ENCODE results near the gene TBC1D22A. TPM values are rescaled to one million over a fixed set of nuclear protein-coding genes. Genes with fewer than 3 reads are reported as not detected.

TBC1D22A gene
- total and polyA plus RNA-seq, 10 of the 15 experiments (the other 5 are each of a cell fraction or from before 2014, with no cell fraction given) = 0.63 to 44.7 (median 27.4) TPM

GRCh38 chr22:46934172-46934745, 171.8 kb downstream of the TBC1D22A start:
- ChIA-PET SMC1A (ENCODE audit: uncharacterized antibody, unreplicated experiment) (no interaction called here), POLR2A (no interaction called here)
- intact Hi-C loops (cut with micrococcal nuclease; ENCODE audit: unreplicated experiment) = no loop called here

GRCh38 chr22:46934746-46935491, 172.5 kb downstream of the TBC1D22A start:
- FAIRE-seq = no peak
- Histone ChIP-seq H2AFZ (ENCODE audit: control insufficient read depth, low read depth, low read length) (no peak overlapping the region), H3K4me3 (no peak overlapping the region), H4K20me1 (ENCODE audit: control insufficient read depth, insufficient read depth) (no peaks in the 10 kb centered on the region), H3K4me1 (ENCODE audit: control insufficient read depth, insufficient read depth, low read length) (peaks cover 27% of the 10 kb centered on the region), H3K27ac (ENCODE audit: control insufficient read depth, insufficient read depth) (peak overlapping the region; percentile 42), H3K4me2 (ENCODE audit: control insufficient read depth, insufficient read depth) (no peak overlapping the region), H3K27me3 (replicated peaks in 1 of 2; ENCODE audit: control insufficient read depth in 2 of 2, insufficient read depth in 2 of 2, low read length in 1 of 2) (no peaks in the 10 kb centered on the region), H3K9me3 (replicated peaks; ENCODE audit: control insufficient read depth, insufficient read depth, low read length) (no peaks in the 10 kb centered on the region), H3K36me3 (ENCODE audit: control insufficient read depth in 2 of 2, insufficient read depth in 2 of 2, low read length in 1 of 2) (peaks cover 3 to 32% of the 10 kb centered on the region in 2 experiments; a peak in 3 of 4 replicates), H3K9ac (ENCODE audit: control insufficient read depth, insufficient read depth, low read length) (no peak overlapping the region), H3K79me2 (ENCODE audit: control insufficient read depth, insufficient read depth, low read length) (peaks cover 2% of the 10 kb centered on the region; the same call in 1 of the 2 replicates)
- SMC1A ChIA-PET (ENCODE audit: uncharacterized antibody, unreplicated experiment) = interaction anchor here (0.7 kb wide), 1 partner anchor 13 kb away, joined by 3 read pairs; no protein-coding TSS in a partner anchor
- intact Hi-C loops (cut with micrococcal nuclease; ENCODE audit: unreplicated experiment) = no loop called here
- ATAC-seq = peak; percentile 95
- POLR2A ChIA-PET = no interaction called here
- DNase-seq (ENCODE audit: low read depth, low spot score) = peak; percentile 17
- CTCF ChIA-PET = interaction anchor here (0.8 kb wide), 1 partner anchor 10 kb away, joined by 3 read pairs; no protein-coding TSS in a partner anchor
- RAD21 ChIA-PET (ENCODE audit: unreplicated experiment) = no interaction called here
- 77% methylated on average over 14 of the region's 14 CpGs for WGBS (ENCODE audit: insufficient coverage, insufficient replicate concordance, low lambda C conversion rate, missing lambda C conversion rate)
- in situ Hi-C loops (cut with MboI) = no loop called here
- BruUV-seq (replicated peaks) = no TSS peak
- TF ChIP-seq EGR1 (IDR thresholded peaks at IDR 0.05; ENCODE audit: borderline replicate concordance in 1 of 2, low read depth in 2 of 2, low read length in 2 of 2) (0 out of 3 replicates have a peak, but pooled peaks of 1 of the 2 experiments have one; percentile 14), RAD21 (IDR thresholded peaks at IDR 0.05; ENCODE audit: insufficient read depth, low read depth, low read length) (peak; percentile 15; the same call in 1 of the 2 replicates), TARDBP (IDR thresholded peaks at IDR 0.05; ENCODE audit: borderline replicate concordance) (no peak), POU2F2 (IDR thresholded peaks at IDR 0.05; ENCODE audit: borderline replicate concordance, low read depth, low read length) (no peak), RAD51 (IDR thresholded peaks at IDR 0.05) (no peak)
- TF ChIP-seq, protein P1, sequence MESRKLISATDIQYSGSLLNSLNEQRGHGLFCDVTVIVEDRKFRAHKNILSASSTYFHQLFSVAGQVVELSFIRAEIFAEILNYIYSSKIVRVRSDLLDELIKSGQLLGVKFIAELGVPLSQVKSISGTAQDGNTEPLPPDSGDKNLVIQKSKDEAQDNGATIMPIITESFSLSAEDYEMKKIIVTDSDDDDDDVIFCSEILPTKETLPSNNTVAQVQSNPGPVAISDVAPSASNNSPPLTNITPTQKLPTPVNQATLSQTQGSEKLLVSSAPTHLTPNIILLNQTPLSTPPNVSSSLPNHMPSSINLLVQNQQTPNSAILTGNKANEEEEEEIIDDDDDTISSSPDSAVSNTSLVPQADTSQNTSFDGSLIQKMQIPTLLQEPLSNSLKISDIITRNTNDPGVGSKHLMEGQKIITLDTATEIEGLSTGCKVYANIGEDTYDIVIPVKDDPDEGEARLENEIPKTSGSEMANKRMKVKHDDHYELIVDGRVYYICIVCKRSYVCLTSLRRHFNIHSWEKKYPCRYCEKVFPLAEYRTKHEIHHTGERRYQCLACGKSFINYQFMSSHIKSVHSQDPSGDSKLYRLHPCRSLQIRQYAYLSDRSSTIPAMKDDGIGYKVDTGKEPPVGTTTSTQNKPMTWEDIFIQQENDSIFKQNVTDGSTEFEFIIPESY (IDR thresholded peaks at IDR 0.05) = no peak
- TF ChIP-seq, protein P2, sequence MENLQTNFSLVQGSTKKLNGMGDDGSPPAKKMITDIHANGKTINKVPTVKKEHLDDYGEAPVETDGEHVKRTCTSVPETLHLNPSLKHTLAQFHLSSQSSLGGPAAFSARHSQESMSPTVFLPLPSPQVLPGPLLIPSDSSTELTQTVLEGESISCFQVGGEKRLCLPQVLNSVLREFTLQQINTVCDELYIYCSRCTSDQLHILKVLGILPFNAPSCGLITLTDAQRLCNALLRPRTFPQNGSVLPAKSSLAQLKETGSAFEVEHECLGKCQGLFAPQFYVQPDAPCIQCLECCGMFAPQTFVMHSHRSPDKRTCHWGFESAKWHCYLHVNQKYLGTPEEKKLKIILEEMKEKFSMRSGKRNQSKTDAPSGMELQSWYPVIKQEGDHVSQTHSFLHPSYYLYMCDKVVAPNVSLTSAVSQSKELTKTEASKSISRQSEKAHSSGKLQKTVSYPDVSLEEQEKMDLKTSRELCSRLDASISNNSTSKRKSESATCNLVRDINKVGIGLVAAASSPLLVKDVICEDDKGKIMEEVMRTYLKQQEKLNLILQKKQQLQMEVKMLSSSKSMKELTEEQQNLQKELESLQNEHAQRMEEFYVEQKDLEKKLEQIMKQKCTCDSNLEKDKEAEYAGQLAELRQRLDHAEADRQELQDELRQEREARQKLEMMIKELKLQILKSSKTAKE (IDR thresholded peaks at IDR 0.05; ENCODE audit: low read depth, poor library complexity, severe bottlenecking) = no peak
- TF ChIP-seq, protein P3, sequence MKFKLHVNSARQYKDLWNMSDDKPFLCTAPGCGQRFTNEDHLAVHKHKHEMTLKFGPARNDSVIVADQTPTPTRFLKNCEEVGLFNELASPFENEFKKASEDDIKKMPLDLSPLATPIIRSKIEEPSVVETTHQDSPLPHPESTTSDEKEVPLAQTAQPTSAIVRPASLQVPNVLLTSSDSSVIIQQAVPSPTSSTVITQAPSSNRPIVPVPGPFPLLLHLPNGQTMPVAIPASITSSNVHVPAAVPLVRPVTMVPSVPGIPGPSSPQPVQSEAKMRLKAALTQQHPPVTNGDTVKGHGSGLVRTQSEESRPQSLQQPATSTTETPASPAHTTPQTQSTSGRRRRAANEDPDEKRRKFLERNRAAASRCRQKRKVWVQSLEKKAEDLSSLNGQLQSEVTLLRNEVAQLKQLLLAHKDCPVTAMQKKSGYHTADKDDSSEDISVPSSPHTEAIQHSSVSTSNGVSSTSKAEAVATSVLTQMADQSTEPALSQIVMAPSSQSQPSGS (IDR thresholded peaks at IDR 0.05; ENCODE audit: low read length) = no peak; the same call in 1 of the 2 replicates

More at GRCh38 chr22:46934172-46934745, 171.8 kb downstream of the TBC1D22A start:
- ChIA-PET RAD21 (ENCODE audit: unreplicated experiment) (no interaction called here), CTCF (interaction anchor here (0.8 kb wide), 1 partner anchor 10 kb away, joined by 3 read pairs; no protein-coding TSS in a partner anchor)
- BruUV-seq (replicated peaks) = no TSS peak
- no peak overlapping the region for H3K9ac ChIP-seq (ENCODE audit: control insufficient read depth, insufficient read depth, low read length)
- H3K79me2 ChIP-seq (ENCODE audit: control insufficient read depth, insufficient read depth, low read length) = peaks cover 2% of the 10 kb centered on the region; the same call in 1 of the 2 replicates
- in situ Hi-C loops (cut with MboI) = no loop called here
- H3K36me3 ChIP-seq (ENCODE audit: control insufficient read depth in 2 of 2, insufficient read depth in 2 of 2, low read length in 1 of 2) = peaks cover 5 to 32% of the 10 kb centered on the region in 2 experiments
- no peak for DNase-seq (ENCODE audit: low read depth, low spot score)
- H2AFZ ChIP-seq (ENCODE audit: control insufficient read depth, low read depth, low read length) = no peak overlapping the region
- H3K9me3 ChIP-seq (replicated peaks; ENCODE audit: control insufficient read depth, insufficient read depth, low read length) = no peaks in the 10 kb centered on the region
- H4K20me1 ChIP-seq (ENCODE audit: control insufficient read depth, insufficient read depth) = no peaks in the 10 kb centered on the region
- FAIRE-seq = no peak
- 97% methylated on average over 14 of the region's 14 CpGs for WGBS (ENCODE audit: insufficient coverage, insufficient replicate concordance, low lambda C conversion rate, missing lambda C conversion rate)
- H3K27ac ChIP-seq (ENCODE audit: control insufficient read depth, insufficient read depth) = peak overlapping the region; percentile 42
- TF ChIP-seq BRCA1 (IDR thresholded peaks at IDR 0.05; ENCODE audit: low read depth, low read length) = no peak
- ATAC-seq = no peak
- H3K4me2 ChIP-seq (ENCODE audit: control insufficient read depth, insufficient read depth) = no peak overlapping the region
- peaks cover 27% of the 10 kb centered on the region for H3K4me1 ChIP-seq (ENCODE audit: control insufficient read depth, insufficient read depth, low read length)
- H3K27me3 ChIP-seq (replicated peaks in 1 of 2; ENCODE audit: control insufficient read depth in 2 of 2, insufficient read depth in 2 of 2, low read length in 1 of 2) = no peaks in the 10 kb centered on the region
- H3K4me3 ChIP-seq = no peak overlapping the region

Data from GM12878 (cell line).